Renal cortical epithelial cell (primary cell): ENCODE results near the gene SPRYD4. TPM values are rescaled to one million over a fixed set of nuclear protein-coding genes. Genes with fewer than 3 reads are reported as not detected.

Experiments used
- DNase-seq: peaks from one replicate; pipeline ENCODE4 v3.0.0-alpha.2; 2011; ENCODE audit warnings: low read depth
- total RNA-seq: library from RNA; depleted of rRNA; stranded (reverse); fragments of >200 nt; gene quantifications from 2 replicates; pipeline ENCODE4 v1.2.3, GENCODE V29; 2014

Gene SPRYD4
- total RNA-seq, 1 donor from 2014 or later, result 1.5 TPM

DNA sequence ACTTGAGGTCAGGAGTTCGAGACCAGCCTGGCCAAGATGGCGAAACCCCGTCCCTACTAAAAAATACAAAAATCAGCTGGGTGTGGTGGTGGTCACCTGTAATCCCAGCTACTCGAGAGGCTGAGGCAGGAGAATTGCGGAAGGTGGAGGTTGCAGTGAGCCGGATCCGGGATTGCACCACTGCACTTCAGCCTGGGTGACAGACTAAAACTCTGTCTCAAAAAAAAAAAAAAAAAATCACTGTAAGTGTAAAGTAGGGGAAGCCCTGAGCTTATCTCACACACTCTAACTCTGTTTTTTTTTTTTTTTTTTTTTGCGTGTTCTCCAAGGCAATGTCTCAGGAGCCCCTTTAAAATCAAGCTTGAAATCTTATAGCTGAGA, 52.8 kb downstream of the SPRYD4 start:
- no peak for DNase-seq

DNA sequence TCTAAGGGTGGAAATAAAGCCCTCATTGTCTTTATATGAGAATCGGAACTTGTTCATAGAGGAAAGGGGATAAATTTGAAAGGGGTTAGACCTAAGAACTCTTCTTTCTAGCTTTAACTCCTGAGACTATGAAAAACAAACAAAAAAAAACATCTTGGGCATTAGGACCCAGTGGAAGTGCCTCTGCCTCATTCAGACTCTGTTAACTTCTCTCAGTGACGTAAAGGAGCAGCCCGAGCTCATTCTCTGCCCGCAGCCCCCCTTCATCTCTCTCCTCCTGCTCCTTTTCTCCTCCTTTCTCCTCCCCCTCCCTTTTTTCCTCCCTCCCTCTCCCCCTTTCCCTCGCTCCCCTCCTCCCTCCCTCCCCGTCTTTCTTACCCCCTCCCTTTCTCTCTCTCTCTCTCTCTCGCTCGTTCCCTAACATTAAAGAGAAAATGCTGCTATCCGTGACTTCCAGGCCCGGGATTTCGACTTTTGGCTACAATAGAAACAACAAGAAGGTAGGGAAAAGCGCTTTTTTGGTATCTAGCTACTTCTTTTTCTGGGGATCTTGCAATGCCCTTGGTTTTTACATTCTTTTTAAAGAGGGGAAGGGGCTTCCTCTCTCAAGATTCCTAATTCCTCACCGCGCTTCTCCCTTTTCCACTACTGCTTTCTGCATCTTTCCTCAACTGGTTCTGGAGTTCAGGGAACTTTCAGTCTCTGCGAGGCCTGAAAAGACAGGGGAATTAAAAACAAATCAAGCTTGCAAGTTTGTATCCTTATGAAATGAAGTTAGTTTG, 53.4 kb downstream of the SPRYD4 start, which contains the start of gene RBMS2:
Gene RBMS2, plus strand, starts transcription at position 231 of the 782 bp plus-strand sequence. Its CDS starts 204 bp downstream, at position 435.
- DNase-seq, result peak; percentile 92

DNA sequence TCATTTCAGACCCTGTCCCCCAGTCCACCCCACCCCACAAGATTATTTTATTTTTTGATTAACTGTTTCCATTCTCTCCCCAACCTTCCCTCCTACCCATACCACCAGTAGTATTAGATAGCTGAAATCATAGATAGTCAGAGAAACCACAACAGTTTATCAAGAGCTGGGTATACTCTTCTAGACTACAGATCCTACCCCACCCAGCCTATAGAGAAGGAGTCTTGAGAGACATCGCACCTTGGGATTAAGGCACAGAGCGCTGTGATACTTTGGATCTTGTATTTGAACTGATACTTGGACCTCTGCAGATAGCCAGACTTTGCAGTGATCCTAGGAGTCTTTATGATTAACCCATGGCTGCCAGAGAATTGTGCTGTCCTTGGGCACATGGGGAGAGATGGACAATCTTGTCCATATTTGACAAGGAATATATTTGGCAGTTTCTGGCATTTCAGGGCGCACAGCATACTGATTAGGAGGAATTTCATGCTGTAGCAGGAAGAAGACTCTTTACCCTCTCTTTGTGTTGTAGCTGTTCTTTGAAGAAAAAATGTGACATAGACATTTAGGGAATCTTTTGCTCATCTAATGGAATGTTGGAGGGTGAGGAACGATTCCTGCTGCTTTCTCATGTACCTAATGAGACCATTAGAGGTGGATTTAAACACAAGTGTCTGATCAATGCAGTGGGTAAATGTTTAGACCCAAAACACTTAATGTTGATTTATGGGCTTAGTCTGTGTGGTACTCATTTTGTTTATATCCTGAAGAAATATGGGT, 54.2 kb downstream of the SPRYD4 start:
- peak; percentile 54 for DNase-seq

DNA sequence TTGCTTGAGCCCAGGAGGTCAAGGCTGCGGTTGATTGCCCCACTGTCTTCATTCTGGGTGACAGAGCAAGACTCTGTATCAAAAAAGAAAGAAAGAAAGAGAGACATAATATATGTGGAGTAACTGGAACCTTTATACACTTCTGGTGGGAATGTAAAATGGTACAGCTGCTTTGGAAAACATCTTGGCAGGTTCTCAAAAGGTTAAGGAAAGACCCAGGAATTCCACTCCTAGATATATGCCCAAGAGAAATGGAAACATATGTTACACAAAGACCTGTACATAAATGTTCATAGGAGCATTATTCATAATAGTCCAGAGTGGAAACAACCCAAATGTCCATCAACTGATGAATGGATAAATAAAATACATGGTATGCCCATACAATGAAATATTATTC, 60.5 kb downstream of the SPRYD4 start:
- no peak for DNase-seq

Other genes with a start within 250 kb of the SPRYD4 start
- 84.4 and 140 TPM in 2 replicates for gene RNF41, start 246.7 kb upstream of the SPRYD4 start, total RNA-seq
- 17.8 and 20.8 TPM in 2 replicates for gene NABP2, start 244.2 kb upstream of the SPRYD4 start, total RNA-seq
- gene SLC39A5, start 238.5 kb upstream of the SPRYD4 start, total RNA-seq, result 0.20 TPM in 1 of 2 replicates, not detected in the other
- gene ANKRD52, start 210.2 kb upstream of the SPRYD4 start, total RNA-seq, result 27.8 and 76.4 TPM in 2 replicates
- 7.5 and 11.2 TPM in 2 replicates for gene COQ10A, start 201.6 kb upstream of the SPRYD4 start, total RNA-seq
- gene CS, start 168.2 kb upstream of the SPRYD4 start, total RNA-seq, result 141 and 259 TPM in 2 replicates
- gene CNPY2, start 152.6 kb upstream of the SPRYD4 start, total RNA-seq, result 91.2 and 137 TPM in 2 replicates
- gene PAN2, start 134.6 kb upstream of the SPRYD4 start, total RNA-seq, result 5.6 and 22.7 TPM in 2 replicates
- gene IL23A, start 129.7 kb upstream of the SPRYD4 start, total RNA-seq, result 1.7 and 25.2 TPM in 2 replicates
- 141 and 200 TPM in 2 replicates for gene STAT2, start 108.5 kb upstream of the SPRYD4 start, total RNA-seq
- gene APOF, start 105.7 kb upstream of the SPRYD4 start, total RNA-seq, result not detected in 2 replicates
- 5.2 and 8.7 TPM in 2 replicates for gene TIMELESS, start 19.2 kb upstream of the SPRYD4 start, total RNA-seq
- gene MIP, start 13.9 kb upstream of the SPRYD4 start, total RNA-seq, result 0.15 TPM in 1 of 2 replicates, not detected in the other
- 1.4 and 1.6 TPM in 2 replicates for gene GLS2, start 19.6 kb downstream of the SPRYD4 start, total RNA-seq
- gene RBMS2, start 53.2 kb downstream of the SPRYD4 start, total RNA-seq, result 24.8 and 31.3 TPM in 2 replicates
- gene BAZ2A, start 161.7 kb downstream of the SPRYD4 start, total RNA-seq, result 16.0 and 45.4 TPM in 2 replicates
- gene ATP5F1B, start 177.4 kb downstream of the SPRYD4 start, total RNA-seq, result 598 and 691 TPM in 2 replicates
- gene PTGES3, start 219.7 kb downstream of the SPRYD4 start, total RNA-seq, result 89.4 and 156 TPM in 2 replicates